GM21723 (cell line): ENCODE results near the gene GNAT1.
A peak's percentile ranks its signal among the peaks of the same experiment; 100 is the strongest.

Experiments
- ATAC-seq: cut with Tn5 transposase; IDR thresholded peaks from one replicate; pipeline ENCODE4 v1.9.1; 2021; ENCODE audit warnings: mild to moderate bottlenecking, moderate library complexity; ENCODE audit not compliant: unreplicated experiment

Gene GNAT1

GRCh38 chr3:50174947-50175524 lies 16.4 kb upstream of the GNAT1 start:
- no peak for ATAC-seq

GRCh38 chr3:50177346-50177745 lies 14.1 kb upstream of the GNAT1 start:
- ATAC-seq = no peak

- ATAC-seq = no peak
Observed at GRCh38 chr3:50179710-50180109, 11.7 kb upstream of the GNAT1 start.

DNA sequence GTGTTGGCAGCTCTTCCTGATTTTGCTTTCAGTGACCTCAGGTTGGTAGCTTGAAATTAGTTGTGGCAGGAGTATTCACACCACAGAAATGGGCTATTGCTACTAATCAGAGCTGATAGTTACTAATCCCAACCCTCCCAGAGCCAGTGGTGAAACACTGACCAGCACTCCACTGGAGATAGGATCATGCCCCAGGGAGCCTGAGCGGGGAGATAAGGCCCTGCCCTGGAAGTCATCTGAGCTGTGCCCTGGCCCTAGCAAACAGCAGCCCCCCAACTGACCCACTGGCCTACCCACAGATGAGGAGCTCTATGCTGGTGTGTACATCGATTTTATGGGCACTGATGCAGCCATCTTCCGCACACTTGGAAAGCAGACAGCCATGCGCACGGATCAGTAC lies 9.4 kb upstream of the GNAT1 start:
- ATAC-seq = no peak

GRCh38 chr3:50182533-50183099 lies 8.8 kb upstream of the GNAT1 start:
- ATAC-seq = no peak

DNA sequence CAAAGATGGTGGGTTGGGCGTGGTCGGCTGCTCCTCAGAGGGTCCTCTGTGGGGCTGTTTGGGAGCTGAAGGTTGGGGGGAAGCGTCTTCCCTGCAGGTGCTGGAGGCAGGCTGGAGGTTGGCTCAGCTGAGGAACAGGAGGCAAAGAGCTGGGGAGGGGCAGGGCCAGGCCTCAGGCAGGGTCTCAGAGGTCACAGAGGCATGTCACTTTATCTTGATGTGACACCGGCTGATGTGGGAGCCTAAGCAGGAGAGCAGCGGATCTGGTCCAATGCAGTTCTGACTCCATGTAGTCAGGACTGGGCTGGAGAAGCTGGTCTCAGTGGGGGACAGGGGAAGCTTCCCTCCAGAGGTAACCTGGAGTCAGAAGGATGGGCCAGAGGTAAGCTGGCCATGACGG lies 7.7 kb upstream of the GNAT1 start:
- ATAC-seq = no peak

- ATAC-seq = no peak
Observed at GRCh38 chr3:50184242-50184978, 7.0 kb upstream of the GNAT1 start.

DNA sequence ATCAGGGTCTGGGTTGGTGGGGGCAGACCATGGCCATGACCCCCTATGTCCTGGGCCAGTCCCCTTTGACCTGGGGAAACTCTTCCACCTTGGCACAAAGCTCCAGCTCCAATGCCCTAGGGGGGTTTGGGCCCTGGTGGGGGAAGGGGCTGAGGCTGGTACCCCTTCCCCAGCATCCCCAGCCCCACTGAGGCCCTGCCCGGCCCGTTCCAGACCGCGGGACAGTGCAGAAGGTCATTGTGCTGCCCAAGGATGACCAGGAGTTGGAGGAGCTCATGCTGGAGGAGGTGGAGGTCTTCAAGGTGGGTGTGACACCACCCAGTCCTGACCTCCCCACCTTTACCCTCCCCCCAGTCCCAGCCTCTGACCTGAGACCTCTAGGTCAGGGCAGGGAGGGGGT lies 6.2 kb upstream of the GNAT1 start:
- no peak for ATAC-seq

DNA sequence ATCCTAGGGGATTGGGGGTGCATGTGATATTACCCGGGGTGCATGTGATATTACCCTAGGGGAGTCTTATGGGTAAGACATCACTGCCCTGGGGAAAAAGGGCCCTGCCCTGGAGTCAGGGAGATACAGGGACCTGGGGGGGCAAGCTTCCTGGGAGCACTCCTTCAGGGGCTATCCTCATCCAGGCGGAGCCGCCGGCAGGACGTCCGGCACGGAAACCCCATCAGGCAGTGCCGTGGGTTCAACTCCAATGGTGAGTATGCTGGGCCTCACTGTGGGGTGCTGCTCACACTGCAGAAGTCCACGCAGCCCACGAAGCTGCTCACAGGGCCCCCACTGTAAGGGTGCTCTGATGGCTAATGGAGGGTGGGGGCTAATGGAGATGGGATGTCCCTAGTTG lies 5.3 kb upstream of the GNAT1 start:
- no peak for ATAC-seq

- no peak for ATAC-seq
Observed at GRCh38 chr3:50187750-50188149, 3.7 kb upstream of the GNAT1 start.

GRCh38 chr3:50189274-50189673 lies 2.1 kb upstream of the GNAT1 start:
- ATAC-seq = no peak

DNA sequence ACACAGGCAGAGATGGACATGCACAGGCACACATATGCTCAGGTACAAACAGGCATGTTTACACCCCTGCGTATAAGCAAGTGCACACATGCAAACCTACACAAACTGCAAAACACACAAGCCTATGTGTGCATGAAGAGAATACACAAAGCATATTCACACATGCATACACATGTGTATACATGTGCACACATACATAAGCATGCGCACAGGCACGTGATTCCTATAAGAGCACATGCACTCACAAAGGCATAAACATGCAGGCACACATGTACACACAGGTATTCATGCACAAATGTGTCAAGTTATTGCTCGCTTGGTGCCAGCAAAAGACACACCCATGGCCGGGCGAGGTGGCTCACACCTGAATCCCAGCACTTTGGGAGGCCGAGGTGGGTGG lies 1.4 kb upstream of the GNAT1 start:
- no peak for ATAC-seq

DNA sequence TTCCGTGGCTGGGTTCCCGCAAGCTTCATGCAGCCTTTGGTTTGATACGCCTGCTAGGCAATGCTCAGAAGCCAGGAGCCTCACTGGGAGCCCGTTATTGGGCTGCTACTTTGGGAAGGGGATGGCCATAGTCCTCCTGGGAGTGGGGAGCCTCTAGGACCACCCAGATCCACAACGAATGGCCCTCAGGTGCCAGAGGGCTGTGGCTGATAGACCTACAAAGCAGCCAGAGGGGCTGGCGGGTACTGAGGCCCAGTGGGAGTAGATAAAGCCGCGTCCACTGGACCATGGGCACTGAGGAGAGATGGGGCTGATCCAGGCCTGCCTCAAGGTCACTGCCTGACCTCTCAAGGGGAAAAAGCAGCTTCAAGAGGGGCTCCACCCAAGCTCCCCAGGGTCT lies 714 bp downstream of the GNAT1 start:
- no peak for ATAC-seq

DNA sequence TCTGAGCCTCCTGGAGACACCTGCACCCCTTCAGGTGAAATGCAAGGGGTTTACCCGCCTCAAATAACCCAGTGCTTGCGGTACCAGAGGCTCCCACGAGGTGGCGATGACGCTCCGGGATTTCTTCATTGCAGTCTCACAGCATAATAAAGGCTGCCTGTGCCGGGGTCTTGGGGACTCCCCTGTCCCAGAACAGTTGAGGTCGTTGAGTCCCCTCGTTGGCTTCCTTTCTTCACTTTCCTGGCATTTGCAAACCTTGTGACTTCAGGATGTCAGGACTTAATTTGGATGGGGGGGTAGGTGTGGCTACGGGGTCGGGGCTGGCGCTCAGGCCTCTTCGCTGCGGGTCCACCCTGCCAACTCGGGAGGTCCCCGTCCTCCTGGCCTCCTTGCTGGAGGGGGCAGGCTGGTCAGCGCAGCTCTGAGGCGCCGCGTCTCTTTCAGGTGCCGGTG lies 1.3 kb downstream of the GNAT1 start:
- ATAC-seq = no peak

DNA sequence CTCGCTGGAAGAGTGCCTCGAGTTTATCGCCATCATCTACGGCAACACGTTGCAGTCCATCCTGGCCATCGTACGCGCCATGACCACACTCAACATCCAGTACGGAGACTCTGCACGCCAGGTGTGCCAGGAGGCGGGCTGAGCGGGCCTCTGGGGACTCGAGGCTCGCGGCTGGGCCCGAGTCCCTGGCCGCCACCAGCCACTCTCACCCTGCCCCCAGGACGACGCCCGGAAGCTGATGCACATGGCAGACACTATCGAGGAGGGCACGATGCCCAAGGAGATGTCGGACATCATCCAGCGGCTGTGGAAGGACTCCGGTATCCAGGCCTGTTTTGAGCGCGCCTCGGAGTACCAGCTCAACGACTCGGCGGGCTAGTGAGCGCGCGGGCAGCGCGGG lies 1.9 kb downstream of the GNAT1 start:
- no peak for ATAC-seq

DNA sequence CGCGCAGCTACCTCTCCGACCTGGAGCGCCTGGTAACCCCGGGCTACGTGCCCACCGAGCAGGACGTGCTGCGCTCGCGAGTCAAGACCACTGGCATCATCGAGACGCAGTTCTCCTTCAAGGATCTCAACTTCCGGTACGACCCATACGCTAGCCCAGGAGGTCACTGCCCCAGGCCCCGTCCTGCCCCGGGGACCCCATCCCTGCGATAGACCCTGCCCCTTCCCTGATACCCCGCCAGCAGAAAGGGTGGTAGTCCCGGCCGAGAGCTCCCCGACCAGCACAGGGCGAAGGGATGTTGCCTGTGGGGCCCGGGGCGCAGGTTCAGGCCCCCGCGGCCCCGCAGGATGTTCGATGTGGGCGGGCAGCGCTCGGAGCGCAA lies 2.3 kb downstream of the GNAT1 start:
- ATAC-seq = no peak

DNA sequence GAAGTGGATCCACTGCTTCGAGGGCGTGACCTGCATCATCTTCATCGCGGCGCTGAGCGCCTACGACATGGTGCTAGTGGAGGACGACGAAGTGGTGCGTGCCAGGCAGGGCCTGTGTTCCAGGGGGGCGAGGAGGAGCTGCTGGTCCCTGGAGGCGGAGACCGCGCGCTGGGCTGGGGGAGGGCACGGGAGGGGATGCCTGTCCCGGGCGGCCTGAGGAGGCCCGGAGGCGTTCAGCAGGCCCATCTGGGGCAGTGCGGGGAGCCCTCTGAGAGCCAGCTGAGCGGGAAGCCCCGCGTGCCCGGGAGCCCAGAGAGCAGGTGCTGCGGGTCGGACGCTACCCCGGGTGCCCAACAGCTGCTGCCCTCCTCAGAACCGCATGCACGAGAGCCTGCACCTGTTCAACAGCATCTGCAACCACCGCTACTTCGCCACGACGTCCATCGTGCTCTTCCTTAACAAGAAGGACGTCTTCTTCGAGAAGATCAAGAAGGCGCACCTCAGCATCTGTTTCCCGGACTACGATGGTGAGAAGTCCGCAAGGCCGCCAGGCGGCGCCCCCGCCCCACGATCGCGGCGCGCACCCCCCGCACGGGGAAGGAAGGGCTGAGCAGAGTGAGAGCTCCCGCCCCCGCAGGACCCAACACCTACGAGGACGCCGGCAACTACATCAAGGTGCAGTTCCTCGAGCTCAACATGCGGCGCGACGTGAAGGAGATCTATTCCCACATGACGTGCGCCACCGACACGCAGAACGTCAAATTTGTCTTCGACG lies 2.9 kb downstream of the GNAT1 start:
- peak; percentile 72 for ATAC-seq

DNA sequence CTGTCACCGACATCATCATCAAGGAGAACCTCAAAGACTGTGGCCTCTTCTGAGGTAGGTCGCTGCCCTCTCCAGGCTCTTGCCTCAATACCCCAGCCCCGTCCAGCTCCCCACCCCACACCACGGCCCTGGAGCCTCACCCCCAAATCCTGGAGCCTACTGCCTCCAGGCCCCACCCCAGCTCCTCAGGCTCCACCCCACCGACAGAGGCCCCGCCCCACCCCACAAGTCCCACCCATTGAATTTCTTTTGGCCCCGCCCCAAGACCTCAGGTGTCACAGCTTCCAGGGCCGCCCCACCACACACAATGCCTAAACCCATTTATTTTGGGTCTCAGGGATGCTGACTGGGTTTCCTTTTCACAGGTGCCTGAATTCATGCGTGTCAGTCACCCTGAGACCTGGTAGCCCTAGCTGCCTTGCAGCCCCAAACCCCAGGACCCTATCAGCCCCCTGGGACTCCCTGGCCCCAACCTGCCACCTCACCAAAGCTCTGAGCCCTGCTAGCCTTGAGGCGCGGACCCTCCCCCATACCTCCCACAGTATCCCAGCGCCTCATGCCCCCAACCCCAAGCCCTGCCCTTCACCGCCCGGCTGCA lies 3.6 kb downstream of the GNAT1 start:
- ATAC-seq = peak; percentile 36

DNA sequence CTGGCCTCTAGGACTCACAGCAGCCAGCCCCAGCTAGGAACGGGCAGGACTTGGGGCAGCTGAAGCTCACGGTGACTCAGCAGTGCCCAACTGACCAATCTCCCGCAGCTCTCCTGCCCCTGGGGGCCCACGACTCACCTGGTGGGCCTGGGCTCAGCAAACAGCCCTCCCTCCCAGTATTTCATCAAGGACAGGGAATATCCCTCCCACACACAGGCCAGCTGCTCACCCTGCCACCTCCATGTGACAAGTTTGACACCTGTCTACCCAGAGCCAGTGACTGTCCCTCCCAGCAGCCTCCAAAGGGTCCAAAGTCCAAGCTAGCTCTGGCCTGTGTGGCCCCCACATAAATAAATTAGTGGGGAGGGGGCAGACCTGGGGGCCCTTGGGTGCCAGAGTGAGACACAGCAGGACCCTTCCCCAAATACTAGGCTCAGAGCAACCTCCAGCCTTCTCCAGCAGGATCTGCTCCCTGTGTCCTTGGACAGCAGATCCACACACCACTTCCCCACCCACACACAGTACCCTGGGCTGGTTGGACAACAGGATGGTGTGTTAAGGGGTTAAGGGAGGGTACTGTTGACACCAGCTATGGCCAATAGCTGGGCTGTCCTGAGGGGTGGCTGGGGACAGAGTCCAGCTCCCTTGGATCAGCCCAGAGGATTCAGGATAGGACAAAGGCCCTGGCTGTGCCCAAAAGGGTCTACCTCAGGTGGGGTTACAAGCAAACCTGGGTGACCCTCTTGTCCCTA lies 4.3 kb downstream of the GNAT1 start:
- no peak for ATAC-seq

DNA sequence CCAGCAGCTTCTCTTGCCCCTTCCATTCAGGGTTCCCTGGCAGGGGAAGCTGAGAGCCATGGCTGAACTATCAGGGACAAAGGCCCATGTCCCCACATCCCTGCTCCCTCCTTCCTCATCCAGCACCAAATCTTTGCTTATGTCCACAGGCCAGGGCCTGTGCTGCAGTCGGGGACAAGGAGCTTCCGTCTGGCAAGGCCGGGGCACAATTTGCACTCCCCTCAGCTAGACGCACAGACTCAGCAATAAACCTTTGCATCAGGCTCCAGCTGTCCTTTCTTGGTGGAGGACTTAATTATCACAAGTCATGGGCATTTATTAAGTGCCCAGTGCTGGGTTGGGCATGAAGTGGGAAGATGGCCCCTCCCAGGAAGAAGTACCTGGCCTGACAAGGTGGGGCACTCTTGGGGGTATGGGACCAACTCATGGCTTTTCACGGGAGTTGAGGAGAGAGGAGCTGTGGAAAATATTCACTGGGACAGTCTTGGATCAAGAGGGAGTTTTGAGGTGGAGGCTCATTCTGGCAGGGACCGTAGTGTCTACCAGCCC lies 4.9 kb downstream of the GNAT1 start:
- no peak for ATAC-seq
